Measurements from ENCODE around the gene SLC39A13.

SLC39A13 gene

GRCh38 chr11:47387944-47388696 is 20.3 kb upstream of the SLC39A13 start:
- no peak for DNase-seq

GRCh38 chr11:47388697-47389576 is 19.5 kb upstream of the SLC39A13 start:
- no peak for DNase-seq

GRCh38 chr11:47389577-47390421 is 18.6 kb upstream of the SLC39A13 start:
- DNase-seq = no peak

- no peak for DNase-seq
Observed at GRCh38 chr11:47390422-47390760, 18.0 kb upstream of the SLC39A13 start.

- DNase-seq = no peak
Observed at GRCh38 chr11:47391077-47391583, 17.3 kb upstream of the SLC39A13 start.

GRCh38 chr11:47391711-47392432 is 16.5 kb upstream of the SLC39A13 start:
- no peak for DNase-seq

GRCh38 chr11:47392546-47393162 is 15.7 kb upstream of the SLC39A13 start:
- DNase-seq = no peak

GRCh38 chr11:47393163-47394049 is 15.0 kb upstream of the SLC39A13 start:
- no peak for DNase-seq

GRCh38 chr11:47394050-47394321 is 14.4 kb upstream of the SLC39A13 start:
- no peak for DNase-seq

- no peak for DNase-seq
Observed at GRCh38 chr11:47394322-47395222, 13.8 kb upstream of the SLC39A13 start.

GRCh38 chr11:47395223-47396048 is 13.0 kb upstream of the SLC39A13 start:
- no peak for DNase-seq

GRCh38 chr11:47396049-47396320 is 12.4 kb upstream of the SLC39A13 start:
- DNase-seq = no peak

GRCh38 chr11:47398011-47398410 is 10.4 kb upstream of the SLC39A13 start:
- DNase-seq = no peak

- DNase-seq = no peak
Observed at GRCh38 chr11:47398551-47398950, 9.8 kb upstream of the SLC39A13 start.

GRCh38 chr11:47399860-47400767 is 8.3 kb upstream of the SLC39A13 start:
- no peak for DNase-seq

GRCh38 chr11:47400768-47401279 is 7.6 kb upstream of the SLC39A13 start:
- DNase-seq = no peak

- no peak for DNase-seq
Observed at GRCh38 chr11:47403135-47403534, 5.3 kb upstream of the SLC39A13 start.

GRCh38 chr11:47403571-47403970 is 4.8 kb upstream of the SLC39A13 start:
- no peak for DNase-seq
